ENCODE data around the gene STK32C. TPM values are rescaled to one million over a fixed set of nuclear protein-coding genes. Genes with fewer than 3 reads are reported as not detected.

The STK32C gene
- total RNA-seq, 1 donor from 2014 or later = 21.5 TPM

- DNase-seq = no peak
Observed at GRCh38 chr10:132265890-132266496, 41.8 kb downstream of the STK32C start.

- DNase-seq = no peak
Observed at GRCh38 chr10:132264966-132265889, 42.5 kb downstream of the STK32C start.

GRCh38 chr10:132264306-132264950, 43.3 kb downstream of the STK32C start:
- no peak for DNase-seq

- DNase-seq = no peak
Observed at GRCh38 chr10:132263866-132264265, 43.9 kb downstream of the STK32C start.

GRCh38 chr10:132259702-132260482, 47.9 kb downstream of the STK32C start:
- DNase-seq = no peak

- DNase-seq = no peak
Observed at GRCh38 chr10:132258423-132258822, 49.3 kb downstream of the STK32C start.

GRCh38 chr10:132257907-132258306, 49.8 kb downstream of the STK32C start:
- DNase-seq = no peak

- DNase-seq = no peak
Observed at GRCh38 chr10:132257271-132257670, 50.5 kb downstream of the STK32C start.

GRCh38 chr10:132256866-132257265, 50.9 kb downstream of the STK32C start:
- no peak for DNase-seq

- DNase-seq = no peak
Observed at GRCh38 chr10:132255489-132256344, 52.0 kb downstream of the STK32C start.

GRCh38 chr10:132254841-132255240, 52.9 kb downstream of the STK32C start:
- DNase-seq = no peak

- no peak for DNase-seq
Observed at GRCh38 chr10:132253092-132253687, 54.6 kb downstream of the STK32C start.

GRCh38 chr10:132252412-132252811, 55.3 kb downstream of the STK32C start:
- no peak for DNase-seq

GRCh38 chr10:132251928-132252327, 55.8 kb downstream of the STK32C start:
- DNase-seq = no peak

- DNase-seq = no peak
Observed at GRCh38 chr10:132250481-132251475, 57.0 kb downstream of the STK32C start.

- no peak for DNase-seq
Observed at GRCh38 chr10:132249824-132250375, 57.9 kb downstream of the STK32C start.

GRCh38 chr10:132249226-132249724, 58.5 kb downstream of the STK32C start:
- DNase-seq = no peak

- no peak for DNase-seq
Observed at GRCh38 chr10:132248455-132249225, 59.1 kb downstream of the STK32C start.

All from occipital lobe (tissue), 2 donors.